NCI-H1048 (cell line): ENCODE data around the gene RHCE.
"Not testable (repeated sequence)": the region's sequence is repeated elsewhere in the genome, so short reads cannot be mapped to it uniquely, and the experiment has no call there.

Experiments used
- DNase-seq: peaks from one replicate; lab custom pipeline; 2025; lab: John Stamatoyannopoulos, UW

The RHCE gene

GRCh38 chr1:25398079-25398478 lies 22.5 kb downstream of the RHCE start:
- not testable (repeated sequence) for DNase-seq

GRCh38 chr1:25397549-25397948 lies 23.1 kb downstream of the RHCE start:
- DNase-seq = not testable (repeated sequence)

- no peak for DNase-seq
Observed at GRCh38 chr1:25392841-25393240, 27.8 kb downstream of the RHCE start.

GRCh38 chr1:25389721-25390120 lies 30.9 kb downstream of the RHCE start:
- DNase-seq = not testable (repeated sequence)

DNA sequence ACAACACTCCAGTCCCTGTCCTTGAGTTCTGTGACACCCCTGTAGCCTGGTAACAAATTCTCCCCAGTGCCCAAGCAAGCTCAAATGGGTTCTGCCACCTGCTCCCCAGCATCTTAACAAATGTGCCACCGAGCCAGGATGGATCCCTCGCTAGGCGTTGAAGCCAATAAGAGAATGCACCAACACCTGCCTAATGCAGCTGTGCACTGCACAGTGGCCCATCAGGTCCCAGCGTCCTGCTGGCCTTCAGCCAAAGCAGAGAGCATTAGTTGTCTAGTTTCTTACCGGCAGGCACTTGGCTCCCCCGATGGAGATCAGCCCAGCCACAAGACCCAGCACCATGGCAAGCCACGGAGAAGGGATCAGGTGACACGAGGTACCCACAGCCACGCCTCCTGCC lies 31.9 kb downstream of the RHCE start:
- not testable (repeated sequence) for DNase-seq

DNA sequence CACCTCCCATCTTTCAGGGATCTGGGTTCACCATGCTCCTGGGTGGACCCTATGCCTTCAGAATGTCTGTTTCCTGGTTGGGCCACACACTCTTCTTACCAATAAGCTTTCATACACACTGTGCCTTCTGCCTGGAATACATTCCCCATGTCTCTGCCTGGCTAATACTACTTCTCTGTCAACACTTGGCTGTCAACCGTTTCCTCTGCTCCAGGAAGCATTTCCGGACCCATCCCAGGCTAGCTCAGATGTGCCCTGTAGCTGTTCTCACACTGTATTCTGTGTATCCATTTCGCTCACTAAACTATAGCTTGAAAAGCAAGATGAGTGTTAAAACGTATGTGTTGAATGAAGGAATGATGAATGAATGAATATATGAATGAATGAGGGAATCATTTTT lies 33.5 kb downstream of the RHCE start:
- DNase-seq = not testable (repeated sequence)

- not testable (repeated sequence) for DNase-seq
Observed at GRCh38 chr1:25383875-25384274, 36.8 kb downstream of the RHCE start.

DNA sequence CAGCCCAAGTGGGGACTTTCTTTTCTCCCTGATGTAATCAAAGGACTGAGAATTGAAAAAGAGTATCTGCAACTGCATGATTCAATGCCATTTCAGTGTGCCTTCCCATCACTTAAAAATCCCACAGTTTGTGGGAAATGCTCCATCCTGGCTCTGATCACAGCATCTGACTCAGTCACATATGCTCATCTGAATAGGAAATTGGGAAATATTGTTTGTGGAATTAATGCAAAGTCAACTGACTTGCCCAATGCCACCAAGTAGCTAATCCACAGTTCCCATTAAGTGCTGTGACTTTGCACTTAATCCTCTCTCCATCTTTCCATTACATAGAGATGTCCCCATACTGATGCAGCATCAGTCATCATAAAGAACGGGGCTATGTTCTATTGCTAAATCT lies 37.5 kb downstream of the RHCE start:
- DNase-seq = not testable (repeated sequence)

DNA sequence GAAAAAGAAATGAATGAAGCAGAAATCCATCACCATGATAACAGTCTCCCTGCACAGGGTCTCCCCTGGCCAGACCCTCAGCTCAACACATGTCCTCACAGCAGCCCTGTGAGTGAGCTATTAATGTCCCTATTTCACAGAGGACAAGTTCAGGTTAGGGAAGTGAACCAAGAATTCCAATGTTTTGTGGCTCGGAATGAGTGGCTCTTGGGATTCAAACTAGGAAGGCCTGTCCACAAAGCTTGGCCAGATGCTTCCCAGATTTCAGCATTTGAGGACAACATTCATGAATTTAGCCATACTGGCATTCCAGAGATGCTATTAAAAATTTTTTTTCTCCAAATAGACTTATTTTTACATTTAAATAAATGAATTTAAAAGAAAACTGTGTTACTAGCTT lies 38.1 kb downstream of the RHCE start:
- DNase-seq = not testable (repeated sequence)

GRCh38 chr1:25378367-25378766 lies 42.3 kb downstream of the RHCE start:
- not testable (repeated sequence) for DNase-seq

DNA sequence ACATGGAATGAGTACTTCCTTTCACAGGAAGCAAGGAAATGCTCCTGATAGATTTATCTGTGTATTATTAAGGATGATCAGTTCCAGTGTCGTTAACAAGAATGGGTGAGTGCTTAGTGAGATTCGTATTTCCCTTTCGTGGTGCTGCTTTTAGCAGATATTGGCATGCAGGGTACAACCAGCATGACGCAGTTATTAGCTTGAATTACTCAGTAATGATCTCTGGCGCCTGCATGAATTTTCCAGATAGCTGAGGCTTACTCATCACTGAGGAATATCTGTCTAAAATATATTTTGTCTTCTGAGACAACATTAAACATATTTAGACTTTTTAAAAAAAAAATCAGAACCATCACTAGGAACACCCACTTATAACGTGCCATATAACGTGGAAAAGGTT lies 48.9 kb downstream of the RHCE start:
- not testable (repeated sequence) for DNase-seq

- DNase-seq = not testable (repeated sequence)
Observed at GRCh38 chr1:25369691-25370271, 50.8 kb downstream of the RHCE start.

DNA sequence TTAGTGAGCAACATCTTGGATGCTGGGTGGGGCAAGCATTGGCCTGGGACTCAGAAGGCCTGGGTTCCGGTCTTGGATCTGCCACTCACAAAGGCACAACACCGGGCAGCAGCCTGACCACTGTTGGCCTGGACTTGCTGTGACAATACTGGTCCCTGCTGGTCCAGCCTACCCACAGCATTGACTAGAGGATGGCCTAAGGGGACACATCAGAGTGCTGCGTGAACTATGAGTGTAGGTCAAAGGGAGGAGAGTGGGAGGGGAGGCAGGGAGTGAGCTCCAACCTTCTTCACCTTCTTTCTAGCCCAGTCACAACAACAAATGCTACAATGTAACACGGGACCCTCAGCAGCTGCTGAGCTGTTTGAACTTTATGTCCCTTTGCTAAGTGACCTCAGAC lies 51.4 kb downstream of the RHCE start:
- no peak for DNase-seq

DNA sequence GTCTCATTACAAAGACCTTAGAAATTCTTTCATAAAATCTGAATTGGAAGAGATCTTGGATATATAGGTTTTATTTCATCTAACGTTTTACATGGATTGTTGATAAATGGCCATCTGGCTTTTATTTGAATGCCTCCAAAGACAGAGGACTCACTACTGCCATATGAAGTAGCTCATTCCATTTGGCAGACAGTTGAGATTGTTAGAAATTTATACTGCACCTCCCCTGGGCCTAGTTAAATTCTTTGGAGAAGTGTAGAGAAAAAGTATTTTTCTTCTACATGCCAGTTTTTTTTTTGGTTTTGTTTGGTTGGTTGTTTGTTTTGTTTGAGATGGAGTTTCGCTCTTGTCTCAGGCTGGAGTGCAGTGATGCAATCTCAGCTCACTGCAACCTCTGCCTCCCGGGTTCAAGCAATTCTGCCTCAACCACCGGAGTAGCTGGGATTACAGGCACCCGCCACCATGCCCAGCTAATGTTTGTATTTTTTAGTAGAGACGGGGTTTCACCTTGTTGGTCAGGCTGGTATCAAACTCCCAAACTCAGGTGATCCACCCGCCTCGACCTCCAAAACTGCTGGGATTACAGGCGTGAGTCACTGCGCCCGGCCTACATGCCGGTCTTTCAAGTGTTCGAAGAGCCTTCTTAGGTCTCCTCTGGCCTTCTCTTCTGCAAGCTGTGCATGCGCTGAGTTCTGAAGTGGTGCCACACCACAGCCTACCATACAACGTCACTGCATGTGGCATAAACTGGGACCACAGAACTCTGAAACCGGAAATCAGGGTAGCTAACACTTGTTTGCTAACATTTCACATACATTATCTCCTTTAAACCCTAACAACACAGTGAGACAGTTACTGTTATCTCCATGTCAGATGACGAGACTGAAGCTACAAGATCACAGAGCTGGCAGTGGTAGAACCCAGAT lies 57.7 kb downstream of the RHCE start:
- not testable (repeated sequence) for DNase-seq

DNA sequence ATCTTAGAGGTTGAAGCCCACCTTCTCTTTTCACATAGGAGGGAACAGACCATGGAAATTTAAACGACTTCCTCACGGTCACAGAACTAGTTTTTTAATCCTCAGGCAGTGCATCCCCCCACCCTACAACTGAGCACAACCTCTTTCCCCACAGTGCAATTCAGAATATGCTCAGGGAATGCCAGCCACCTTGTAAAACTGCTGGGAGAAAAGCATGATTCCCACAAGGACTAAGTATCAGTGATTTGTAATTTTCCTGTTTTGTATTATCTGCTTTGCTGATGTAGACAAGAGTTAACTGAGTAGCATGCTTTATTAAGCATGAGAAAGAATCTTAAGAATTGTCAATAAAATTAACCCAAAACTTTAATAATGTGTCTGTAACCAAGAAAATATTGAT lies 58.7 kb downstream of the RHCE start:
- DNase-seq = no peak

DNA sequence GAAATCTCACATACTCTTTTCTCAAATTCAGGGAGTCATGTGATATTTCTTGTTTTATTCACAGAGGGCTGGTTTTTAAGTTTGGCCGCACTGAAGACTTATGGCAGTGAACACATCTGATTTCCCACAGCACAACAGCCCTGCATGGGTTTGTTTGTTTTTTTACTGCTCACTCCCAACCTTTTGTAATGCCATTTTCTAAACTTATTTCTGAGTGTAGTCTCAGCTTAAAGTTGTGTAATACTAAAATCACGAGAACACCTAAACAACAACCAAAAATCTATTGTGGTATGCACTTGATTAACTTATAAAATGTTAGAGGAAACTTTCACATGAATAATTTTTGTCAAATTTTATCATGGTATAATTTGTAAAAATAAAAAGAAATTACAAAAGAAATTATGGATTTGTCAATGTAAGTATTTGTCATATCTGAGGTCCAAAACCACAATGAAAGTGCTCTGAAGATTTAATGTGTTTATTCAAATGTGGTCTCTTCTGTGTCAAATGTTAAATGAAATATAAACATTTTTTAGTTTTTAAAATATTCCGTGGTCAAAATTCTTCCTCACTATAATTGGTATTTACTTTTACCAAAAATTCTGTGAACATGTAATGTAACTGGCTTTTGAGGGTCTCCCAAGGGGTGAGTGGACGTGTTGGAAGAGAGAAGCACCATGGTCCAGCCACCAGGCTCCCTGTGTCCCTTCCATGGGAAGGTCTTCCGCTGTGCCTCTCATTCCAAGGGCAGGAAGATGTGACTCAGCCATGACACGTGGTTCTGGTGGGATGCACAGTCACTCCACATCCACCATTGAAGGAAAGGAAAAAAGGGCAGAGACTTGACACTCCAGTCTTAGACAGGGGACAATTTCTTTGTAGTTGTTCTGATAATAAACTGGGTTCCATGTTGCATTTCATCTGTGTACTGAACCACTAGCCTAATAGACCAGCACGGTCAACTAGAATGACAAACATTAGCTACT lies 59.7 kb downstream of the RHCE start:
- no peak for DNase-seq

DNA sequence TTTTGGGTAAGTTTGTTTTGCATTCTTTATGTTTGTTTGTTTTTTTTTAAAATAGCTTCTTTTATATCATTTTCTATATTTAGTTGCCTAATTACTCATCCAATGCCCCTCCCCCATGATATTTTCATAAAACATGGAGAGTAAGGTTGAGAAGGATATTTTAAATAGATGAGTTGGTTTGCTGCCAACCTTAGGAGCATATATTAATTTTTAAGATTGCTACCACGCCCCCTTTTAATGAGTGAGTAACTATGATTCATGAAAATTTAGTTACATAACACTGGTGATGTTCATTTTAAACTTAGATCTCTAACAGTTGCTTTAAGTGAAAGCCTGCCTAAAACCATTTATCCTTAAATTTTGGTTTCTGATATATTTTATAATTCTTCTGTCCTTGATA lies 63.8 kb downstream of the RHCE start:
- DNase-seq = no peak

GRCh38 chr1:25356441-25356840 lies 64.2 kb downstream of the RHCE start:
- no peak for DNase-seq

DNA sequence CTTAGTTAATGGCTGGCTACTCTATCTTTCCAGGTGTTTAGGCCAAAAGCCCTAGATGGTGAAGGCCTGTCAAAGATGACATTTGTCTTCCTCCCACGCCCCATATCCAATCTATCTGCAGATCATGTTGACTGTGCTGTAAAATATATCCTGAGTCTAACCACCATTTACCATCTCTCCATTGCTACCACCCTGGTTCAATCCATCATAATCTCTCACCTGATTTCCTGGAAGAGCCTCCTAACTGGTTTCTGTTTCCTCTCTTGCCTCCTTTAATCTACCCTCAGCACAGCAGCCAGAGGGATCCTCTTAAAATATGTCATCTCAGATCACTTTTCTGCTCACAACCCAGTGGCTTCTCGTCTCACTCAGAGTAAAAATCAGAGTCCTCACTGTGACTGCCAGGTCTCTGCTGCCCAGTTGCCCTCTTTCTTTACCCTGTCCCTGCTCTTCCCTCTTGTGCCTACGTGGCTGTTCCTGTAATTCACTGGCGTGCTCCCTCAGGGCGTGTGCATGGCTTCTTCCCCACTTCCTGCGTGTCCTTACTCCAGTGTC lies 64.7 kb downstream of the RHCE start:
- DNase-seq = no peak

- no peak for DNase-seq
Observed at GRCh38 chr1:25349606-25350005, 71.0 kb downstream of the RHCE start.

- no peak for DNase-seq
Observed at GRCh38 chr1:25347556-25347955, 73.1 kb downstream of the RHCE start.

GRCh38 chr1:25343872-25344271 lies 76.8 kb downstream of the RHCE start:
- DNase-seq = no peak
